Non-pigmented ciliary epithelial cell (primary cell): Measurements from ENCODE around the gene COG5.
"Not testable (repeated sequence)": the region's sequence is repeated elsewhere in the genome, so short reads cannot be mapped to it uniquely, and the experiment has no call there.

Source experiments
- DNase-seq: peaks from one replicate; pipeline ENCODE4 v3.0.0-alpha.2; 2010; ENCODE audit warnings: low read depth

Gene COG5

GRCh38 chr7:107179326-107180164 is 384.2 kb downstream of the COG5 start:
- no peak for DNase-seq

- no peak for DNase-seq
These were observed 389.9 kb downstream of the COG5 start for GRCh38 chr7:107173691-107174406.

- no peak for DNase-seq
These were observed 390.5 kb downstream of the COG5 start for GRCh38 chr7:107173191-107173590.

GRCh38 chr7:107172276-107173032 is 391.3 kb downstream of the COG5 start:
- DNase-seq, result no peak

GRCh38 chr7:107171496-107171895 is 392.2 kb downstream of the COG5 start:
- no peak for DNase-seq

- DNase-seq, result no peak
These were observed 393.4 kb downstream of the COG5 start for GRCh38 chr7:107170051-107170915.

GRCh38 chr7:107169120-107170050 is 394.3 kb downstream of the COG5 start:
- peak; percentile 90 for DNase-seq

GRCh38 chr7:107168233-107169119 is 395.2 kb downstream of the COG5 start, which contains the start of gene HBP1:
TSS of gene HBP1 (plus strand) at chr7:107169003. CDS start at chr7:107179894, 10,891 bp downstream.
- peak; percentile 100 for DNase-seq

GRCh38 chr7:107167483-107168232 is 396.1 kb downstream of the COG5 start:
- peak; percentile 72 for DNase-seq

- DNase-seq, result no peak
These were observed 396.8 kb downstream of the COG5 start for GRCh38 chr7:107166736-107167426.

GRCh38 chr7:107165341-107165740 is 398.4 kb downstream of the COG5 start:
- DNase-seq, result no peak

GRCh38 chr7:107164092-107164491 is 399.6 kb downstream of the COG5 start:
- no peak for DNase-seq

- no peak for DNase-seq
These were observed 401.2 kb downstream of the COG5 start for GRCh38 chr7:107162475-107162874.

- no peak for DNase-seq
These were observed 402.3 kb downstream of the COG5 start for GRCh38 chr7:107161415-107161814.

GRCh38 chr7:107160389-107160788 is 403.3 kb downstream of the COG5 start:
- no peak for DNase-seq

- no peak for DNase-seq
These were observed 405.7 kb downstream of the COG5 start for GRCh38 chr7:107158028-107158427.

GRCh38 chr7:107157091-107157490 is 406.6 kb downstream of the COG5 start:
- no peak for DNase-seq

GRCh38 chr7:107155726-107156125 is 408.0 kb downstream of the COG5 start:
- not testable (repeated sequence) for DNase-seq
